ENCODE data around the gene AARS2.
"Not testable (repeated sequence)": the region's sequence is repeated elsewhere in the genome, so short reads cannot be mapped to it uniquely, and the experiment has no call there.

Gene AARS2

GRCh38 chr6:44328203-44328602 is 15.1 kb upstream of the AARS2 start:
- not testable (repeated sequence) for DNase-seq

GRCh38 chr6:44327760-44328159 is 14.6 kb upstream of the AARS2 start:
- no peak for DNase-seq

- no peak for DNase-seq
These were observed 13.9 kb upstream of the AARS2 start for GRCh38 chr6:44327096-44327495.

- DNase-seq: no peak
These were observed 8.1 kb upstream of the AARS2 start for GRCh38 chr6:44321210-44321609.

DNA sequence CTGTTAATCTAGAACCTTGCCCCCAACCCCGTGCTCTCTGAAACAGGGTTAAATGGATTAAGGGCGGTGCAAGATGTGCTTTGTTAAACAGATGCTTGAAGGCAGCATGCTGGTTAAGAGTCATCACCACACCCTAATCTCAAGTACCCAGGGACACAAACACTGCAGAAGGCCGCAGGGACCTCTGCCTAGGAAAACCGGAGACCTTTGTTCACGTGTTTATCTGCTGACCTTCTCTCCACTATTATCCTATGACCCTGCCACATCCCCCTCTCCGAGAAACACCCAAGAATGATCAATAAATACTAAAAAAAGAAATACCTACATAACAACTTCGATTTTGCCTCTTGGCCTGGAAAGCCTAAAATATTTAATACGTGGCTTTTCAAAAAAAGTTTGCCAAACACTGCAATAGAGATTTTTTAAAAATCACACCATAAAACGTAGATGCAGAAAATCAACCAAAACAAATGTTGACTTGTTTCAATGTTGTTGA is 4.0 kb upstream of the AARS2 start:
- DNase-seq: not testable (repeated sequence)

GRCh38 chr6:44316481-44316880 is 3.3 kb upstream of the AARS2 start:
- DNase-seq: no peak

- DNase-seq: no peak
These were observed 2.8 kb upstream of the AARS2 start for GRCh38 chr6:44315951-44316350.

DNA sequence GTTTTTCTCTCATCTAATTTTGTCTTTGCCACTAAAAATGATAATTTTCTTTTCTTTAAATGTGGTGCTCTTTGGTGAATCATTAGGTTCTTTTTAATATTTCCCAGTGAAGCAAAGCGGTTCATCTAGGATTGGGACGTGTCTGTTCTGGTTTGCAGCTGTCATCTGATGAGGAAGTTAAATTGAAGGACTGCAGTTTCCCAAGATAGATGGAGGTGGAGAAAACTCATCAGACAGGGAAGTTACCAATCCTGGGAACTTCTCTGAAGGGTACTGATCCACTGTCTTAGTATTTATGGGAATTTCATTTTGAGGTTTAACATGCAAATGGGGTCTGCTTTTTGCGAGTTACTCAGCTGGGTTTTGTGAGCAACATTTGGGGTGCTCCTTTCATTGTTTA is 2.4 kb upstream of the AARS2 start:
- no peak for DNase-seq

- not testable (repeated sequence) for DNase-seq
These were observed 1.5 kb upstream of the AARS2 start for GRCh38 chr6:44314657-44315056.

GRCh38 chr6:44311767-44312166 is 1.4 kb downstream of the AARS2 start:
- DNase-seq: no peak

GRCh38 chr6:44311304-44311703 is 1.8 kb downstream of the AARS2 start:
- no peak for DNase-seq

GRCh38 chr6:44310241-44310640 is 2.9 kb downstream of the AARS2 start:
- DNase-seq: no peak

DNA sequence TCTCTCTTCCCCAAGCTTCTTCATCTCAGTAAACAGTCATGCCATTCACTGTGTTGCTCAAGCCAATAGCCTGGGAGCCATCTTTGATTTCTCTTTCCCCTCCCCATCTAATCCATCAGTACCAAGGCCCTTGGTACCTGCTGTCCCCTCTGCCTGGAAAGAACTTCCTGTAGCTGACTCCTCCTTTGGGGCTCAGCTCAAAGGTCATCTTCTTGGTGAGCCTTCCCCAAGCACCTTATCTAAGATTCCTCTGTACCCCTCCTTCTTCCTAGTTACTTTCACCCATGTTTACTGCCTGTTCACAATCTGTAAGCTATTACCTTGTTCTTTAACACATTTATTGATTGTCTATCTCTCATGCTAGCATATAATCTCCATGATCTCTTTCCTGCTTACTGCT is 3.5 kb downstream of the AARS2 start:
- no peak for DNase-seq

DNA sequence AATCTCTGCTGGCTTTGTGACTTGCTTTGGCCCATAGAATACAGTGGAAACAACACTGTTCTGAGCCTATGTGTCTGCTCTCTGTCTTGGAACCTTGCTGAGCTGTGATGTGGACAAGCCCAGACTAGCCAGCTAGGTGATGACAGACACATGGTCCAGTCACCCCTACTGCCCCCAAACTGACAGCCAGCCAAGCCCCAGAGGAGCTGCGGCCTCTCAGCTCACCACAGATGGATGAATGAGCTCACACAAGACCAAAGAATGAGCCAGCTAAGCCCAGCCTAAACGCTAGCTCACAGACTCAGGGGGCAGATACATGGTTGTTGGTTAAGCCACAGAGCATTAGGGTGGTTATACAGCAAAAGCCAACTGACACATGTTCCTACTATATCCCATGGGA is 4.1 kb downstream of the AARS2 start:
- no peak for DNase-seq

DNA sequence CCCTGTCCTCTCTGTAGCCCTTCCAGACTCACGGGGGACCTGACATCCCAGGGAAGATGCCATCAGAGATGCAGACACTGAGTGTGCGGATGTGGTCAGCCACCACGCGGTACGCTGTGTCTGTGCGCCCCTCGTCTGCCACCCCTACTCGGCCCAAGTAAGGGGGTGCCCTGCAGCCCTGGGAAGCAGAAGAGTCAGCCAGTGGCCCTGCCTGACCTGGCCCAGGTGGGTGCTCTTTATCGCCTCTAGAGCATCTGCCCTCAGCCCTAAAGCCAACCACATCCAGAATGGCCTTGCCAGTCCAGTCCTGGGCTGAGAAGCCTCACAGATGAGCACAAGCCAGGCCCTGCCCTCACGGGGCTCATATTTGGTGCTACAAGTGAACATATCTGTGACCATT is 5.9 kb downstream of the AARS2 start:
- no peak for DNase-seq

- DNase-seq: no peak
These were observed 6.4 kb downstream of the AARS2 start for GRCh38 chr6:44306710-44307109.

GRCh38 chr6:44305200-44305725 is 7.9 kb downstream of the AARS2 start:
- DNase-seq: no peak

DNA sequence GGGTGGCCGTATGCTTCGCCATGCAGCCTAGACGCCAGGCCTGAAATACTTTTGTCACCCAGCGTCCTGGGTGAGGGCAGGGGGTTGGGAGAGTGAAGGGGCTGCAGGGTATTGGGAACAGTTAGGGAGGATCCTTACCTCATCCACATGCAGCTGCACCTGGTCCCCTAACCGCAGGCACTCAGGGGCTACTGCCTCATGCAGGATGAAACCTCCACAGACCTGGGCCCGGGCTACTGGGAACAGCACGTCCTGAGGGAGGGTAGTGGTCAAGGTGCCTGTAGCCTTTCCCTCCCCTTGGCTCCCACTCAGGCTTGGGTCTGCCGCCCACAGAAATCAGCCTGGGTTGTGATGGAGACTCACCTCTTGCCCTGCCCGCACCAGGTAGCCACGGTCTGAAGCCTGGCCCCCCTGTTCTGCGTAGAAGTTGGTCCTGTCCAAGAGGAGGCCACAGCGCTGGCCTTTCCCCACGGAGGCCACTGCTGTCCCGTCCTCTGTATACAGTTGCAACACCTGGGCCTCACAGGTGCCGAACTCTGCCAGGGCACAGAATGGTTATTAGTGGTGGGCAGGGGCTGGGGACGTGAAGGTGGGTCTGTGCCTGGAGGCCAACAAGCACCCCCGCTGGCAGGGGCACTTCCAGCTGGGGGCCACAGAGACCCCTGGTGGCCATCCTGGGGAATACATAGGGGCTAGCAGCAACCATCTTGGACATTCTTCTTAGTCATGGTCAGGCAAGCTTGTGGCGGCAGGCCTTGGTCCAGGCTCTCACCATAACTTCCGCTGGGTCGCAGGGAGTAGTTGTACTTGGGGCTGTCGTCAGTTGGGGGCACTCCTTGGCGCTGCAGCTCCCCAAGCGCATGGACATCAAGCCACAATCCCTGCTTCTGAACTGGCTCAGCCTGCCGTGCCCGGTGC is 8.6 kb downstream of the AARS2 start:
- no peak for DNase-seq

DNA sequence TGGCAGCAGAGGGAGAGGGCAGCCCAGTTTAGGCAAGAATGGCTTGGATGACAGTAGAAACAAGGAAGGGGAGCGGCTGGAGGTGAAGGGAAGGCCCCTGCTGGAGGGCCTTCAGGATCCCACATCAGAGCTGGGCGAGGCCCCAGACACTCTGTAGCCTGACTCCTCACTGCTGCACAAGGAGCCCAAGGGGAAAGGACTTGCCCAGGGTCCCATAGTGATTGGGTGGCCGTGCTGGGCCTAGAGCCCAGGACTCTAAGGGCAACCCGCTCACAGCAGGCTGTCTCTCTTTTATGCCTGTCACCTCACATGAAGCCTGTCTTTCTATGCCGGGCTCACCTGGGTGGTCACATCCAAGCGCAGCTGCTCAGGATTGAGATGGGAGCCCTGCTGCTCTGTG is 9.3 kb downstream of the AARS2 start:
- no peak for DNase-seq

DNA sequence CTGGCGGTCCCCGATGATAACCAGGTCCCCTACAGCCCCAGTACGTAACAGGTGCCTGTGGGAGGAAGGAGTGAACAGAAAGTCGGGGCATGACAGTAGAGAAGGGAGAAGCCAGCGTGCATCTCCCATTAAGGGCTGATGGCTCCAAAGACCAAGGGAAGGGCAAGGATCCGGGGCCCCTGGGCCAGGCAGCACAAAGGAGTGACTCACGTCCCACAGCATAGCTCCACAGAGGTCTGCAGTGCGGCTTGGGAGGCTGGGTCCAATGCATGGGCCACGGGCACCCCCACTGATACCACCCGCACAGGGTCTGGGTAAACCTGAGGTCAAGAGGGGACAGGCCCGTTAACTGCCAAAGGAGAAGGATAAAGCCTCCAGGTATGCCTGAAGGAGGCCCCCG is 10.3 kb downstream of the AARS2 start:
- DNase-seq: no peak

GRCh38 chr6:44301782-44302564 is 11.2 kb downstream of the AARS2 start:
- no peak for DNase-seq

GRCh38 chr6:44301106-44301505 is 12.0 kb downstream of the AARS2 start:
- DNase-seq: no peak

DNA sequence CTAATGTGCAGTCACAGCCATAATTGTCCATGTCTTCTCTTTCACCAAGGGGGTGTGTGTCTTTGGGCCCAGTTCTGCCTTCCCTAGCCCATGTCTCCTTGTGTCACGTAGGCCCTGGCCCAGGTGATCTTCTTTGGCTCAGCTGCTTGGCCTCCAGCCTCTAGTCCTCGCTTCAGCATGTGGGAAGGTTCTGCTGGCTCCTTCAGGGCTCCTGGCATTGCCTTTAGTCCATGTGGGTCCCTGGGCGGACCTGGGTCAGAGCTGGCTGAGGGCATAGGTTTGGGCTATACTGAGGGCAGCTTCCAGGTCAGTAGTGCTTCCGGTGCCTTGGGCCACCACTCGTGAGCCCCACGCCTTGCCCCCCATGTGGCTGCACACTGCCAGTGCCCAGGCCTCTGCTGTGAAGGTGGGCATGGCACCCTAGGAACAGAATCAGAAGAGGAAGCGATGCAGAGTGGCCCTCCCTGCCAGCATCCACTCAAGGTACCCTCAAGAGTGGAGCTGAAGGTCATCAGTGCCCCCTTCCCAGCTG is 12.8 kb downstream of the AARS2 start:
- DNase-seq: no peak

Data from stimulated activated CD4-positive, alpha-beta T cell treated with anti-CD3 and anti-CD28 coated beads, Interleukin-1b, Interleukin-23, amount 100 ng/mL, for 48 hours (primary cell).